K562 (cell line): ENCODE results near the gene SYNGR1. TPM values are rescaled to one million over a fixed set of nuclear protein-coding genes. Genes with fewer than 3 reads are reported as not detected.

Experiments used
- ATAC-seq: fragments of 200-7000 bp; cut with Tn5 transposase; 3 replicates; pipeline ENCODE4 v1.9.1; 2020; ENCODE audit warnings: moderate library complexity
- BruUV-seq: library from RNA; stranded (reverse); fragments of 400-500 nt; replicated peaks from 2 replicates; lab custom pipeline; 2021; lab: Mats Ljungman, UMichigan
- CTCF ChIA-PET: fragments of 300-600 bp; formaldehyde crosslinking; extraction: SDS; loops from one replicate; lab custom pipeline; 2021; ENCODE audit warnings: low intra/inter-chr PET ratio; lab: Yijun Ruan, JAX
- POLR2A ChIA-PET: fragments of 300-600, 350-650 bp; sonication (Branson Sonifier 250); formaldehyde crosslinking; extraction: SDS; loops from one replicate; lab custom pipeline; 2021; ENCODE audit warnings: antibody characterized with exemption, inconsistent platforms; lab: Yijun Ruan, JAX
- DNase-seq, 4 experiments: peaks; one replicate each; pipeline versions ENCODE4 v3.0.0 to v3.0.0-alpha.2; 2011 to 2018; ENCODE audit warnings: low spot score in 3 of 4, mixed read lengths in 3 of 4; ENCODE audit errors: extremely low read depth in 1 of 4
- FAIRE-seq: peaks from 2 replicates; lab custom pipeline; 2011; peaks lifted over from hg19 to GRCh38; lab: Jason Lieb, UNC
- H2AFZ ChIP-seq: 2 replicates; pipeline ENCODE4 v1.6.0; 2011; ENCODE audit warnings: low read depth, low read length, control low read depth, inconsistent platforms
- H3K27ac ChIP-seq: fragments of 200-600 bp; 3 replicates; pipeline ENCODE4 v1.8.0; 2011; ENCODE audit warnings: low read depth, mild to moderate bottlenecking, control low read depth, inconsistent platforms, low read length, moderate library complexity, mixed read lengths; ENCODE audit errors: extremely low read depth
- H3K27me3 ChIP-seq, 2 experiments: fragments of 300-600 bp in 1 of 2; 2 replicates in 1 of 2; 3 replicates in 1 of 2; pipeline versions ENCODE4 v1.6.0 to v1.8.0; 2011; ENCODE audit warnings: inconsistent platforms in 2 of 2, low read length in 2 of 2, mild to moderate bottlenecking in 1 of 2, mixed read lengths in 1 of 2, moderate library complexity in 1 of 2; ENCODE audit not compliant: control insufficient read depth in 2 of 2, insufficient read depth in 2 of 2
- H3K36me3 ChIP-seq: fragments of 300-600 bp; 3 replicates; pipeline ENCODE4 v1.8.0; 2011; ENCODE audit warnings: mild to moderate bottlenecking, low read length, inconsistent platforms; ENCODE audit not compliant: control insufficient read depth, insufficient read depth
- H3K4me1 ChIP-seq, 2 experiments: fragments of 200-600 bp in 1 of 2; replicated peaks in 1 of 2; 2 replicates in 1 of 2; 3 replicates in 1 of 2; pipeline versions ENCODE4 v1.5.1 to v1.8.0; 2011; ENCODE audit warnings: inconsistent platforms in 2 of 2, low read length in 2 of 2, mild to moderate bottlenecking in 1 of 2, mixed read lengths in 1 of 2, moderate library complexity in 1 of 2; ENCODE audit not compliant: control insufficient read depth in 2 of 2, insufficient read depth in 2 of 2
- H3K4me2 ChIP-seq: 2 replicates; pipeline ENCODE4 v1.6.1; 2011; ENCODE audit warnings: low read length, control low read depth, inconsistent platforms, mixed read lengths; ENCODE audit not compliant: insufficient read depth
- H3K4me3 ChIP-seq: fragments of 200-600 bp; sonication (generic), shearing (Covaris generic); 2 replicates; pipeline ENCODE4 v1.5.1; 2016; ENCODE audit warnings: control low read depth, inconsistent platforms
- H3K79me2 ChIP-seq: fragments of 200-600 bp; 3 replicates; pipeline ENCODE4 v1.8.0; 2011; ENCODE audit warnings: low read length, inconsistent platforms; ENCODE audit not compliant: control insufficient read depth, insufficient read depth
- H3K9ac ChIP-seq, 2 experiments: 2 replicates each; pipeline versions ENCODE4 v1.6.0 to v1.6.1; 2011; ENCODE audit warnings: low read depth in 2 of 2, low read length in 2 of 2, control low read depth in 1 of 2, inconsistent platforms in 1 of 2, mild to moderate bottlenecking in 1 of 2, mixed read lengths in 1 of 2; ENCODE audit not compliant: insufficient read depth in 1 of 2
- H3K9me1 ChIP-seq: one replicate; pipeline ENCODE4 v1.6.0; 2011; ENCODE audit warnings: inconsistent platforms, mild to moderate bottlenecking, low read length, moderate library complexity; ENCODE audit not compliant: control insufficient read depth, insufficient read depth
- H3K9me3 ChIP-seq: replicated peaks from 2 replicates; pipeline ENCODE4 v1.5.1; 2011; ENCODE audit warnings: low read depth, low read length, inconsistent platforms; ENCODE audit not compliant: control insufficient read depth, insufficient read depth
- H4K20me1 ChIP-seq: replicated peaks from 2 replicates; pipeline ENCODE4 v1.6.1; 2011; ENCODE audit warnings: low read length, inconsistent platforms, mixed read lengths; ENCODE audit not compliant: control insufficient read depth, insufficient read depth
- BACH1 ChIP-seq: fragments of 200-800 bp; sonication (Bioruptor generic); IDR thresholded peaks from 2 replicates; pipeline ENCODE4 v1.6.1; 2016; ENCODE audit warnings: missing genetic modification characterization, missing compliant biosample characterization
- BHLHE40 ChIP-seq: IDR thresholded peaks from 2 replicates; pipeline ENCODE4 v1.6.1; 2011; ENCODE audit warnings: low read length, improper control_type of control experiment
- BRD9 ChIP-seq: fragments of 450-650 bp; IDR thresholded peaks from 2 replicates; pipeline ENCODE4 v1.6.1; 2018; ENCODE audit warnings: low read depth; ENCODE audit not compliant: partially characterized antibody
- CCNT2 ChIP-seq: IDR thresholded peaks from 2 replicates; pipeline ENCODE4 v1.6.1; 2011; ENCODE audit warnings: borderline replicate concordance, low read depth, mild to moderate bottlenecking, moderate library complexity, mixed read lengths, low read length; ENCODE audit not compliant: insufficient read length; ENCODE audit errors: extremely low read depth
- DACH1 ChIP-seq: fragments of 450-650 bp; IDR thresholded peaks from 2 replicates; pipeline ENCODE4 v1.6.1; 2018; ENCODE audit not compliant: partially characterized antibody
- DNMT1 ChIP-seq: fragments of 450-650 bp; IDR thresholded peaks from 2 replicates; pipeline ENCODE4 v1.6.1; 2016; ENCODE audit warnings: antibody characterized with exemption, mild to moderate bottlenecking
- FUS ChIP-seq: fragments of 200-400 bp; formaldehyde crosslinking; optimal IDR thresholded peaks from 2 replicates; pipeline ENCODE3; 2017; ENCODE audit warnings: low read depth, low read length
- GTF2F1 ChIP-seq: IDR thresholded peaks from 2 replicates; pipeline ENCODE4 v1.6.1; 2011; ENCODE audit warnings: low read depth, low read length, improper control_type of control experiment
- HMBOX1 ChIP-seq: sonication (generic); IDR thresholded peaks from 2 replicates; pipeline ENCODE4 v1.6.1; 2016
- IFI16 ChIP-seq: fragments of 250-450 bp; sonication (Bioruptor Pico); IDR thresholded peaks from 2 replicates; pipeline ENCODE4 v2.1.2; 2022; ENCODE audit warnings: mild to moderate bottlenecking, inconsistent platforms
- KDM2B ChIP-seq: fragments of 250-450 bp; sonication (Bioruptor Pico); IDR thresholded peaks from 2 replicates; pipeline ENCODE4 v1.8.0; 2021; ENCODE audit warnings: mild to moderate bottlenecking, moderate library complexity
- KDM5B ChIP-seq: fragments of 200-600 bp; sonication (generic); IDR thresholded peaks from 2 replicates; pipeline ENCODE4 v1.6.1; 2012; ENCODE audit warnings: low read depth, mild to moderate bottlenecking, moderate library complexity, low read length, control low read depth, inconsistent platforms; ENCODE audit not compliant: insufficient replicate concordance
- MXI1 ChIP-seq: IDR thresholded peaks from 2 replicates; pipeline ENCODE4 v1.6.1; 2011; ENCODE audit warnings: low read depth, mild to moderate bottlenecking, improper control_type of control experiment, low read length
- NR2F6 ChIP-seq: fragments of 450-650 bp; formaldehyde crosslinking; IDR thresholded peaks from 2 replicates; pipeline ENCODE4 v1.4.0; 2020; ENCODE audit warnings: mild to moderate bottlenecking
- PTRF ChIP-seq: fragments of 450-650 bp; IDR thresholded peaks from 2 replicates; pipeline ENCODE4 v1.6.1; 2016; ENCODE audit warnings: mild to moderate bottlenecking, missing genetic modification characterization, missing compliant biosample characterization
- PTTG1 ChIP-seq: fragments of 450-650 bp; IDR thresholded peaks from 2 replicates; pipeline ENCODE4 v1.6.1; 2016; ENCODE audit warnings: low read depth, mild to moderate bottlenecking, missing genetic modification characterization, missing compliant biosample characterization
- SIRT6 ChIP-seq: IDR thresholded peaks from one replicate; pipeline ENCODE4 v1.6.1; 2012; ENCODE audit warnings: low read depth, mild to moderate bottlenecking, control low read depth, inconsistent platforms, low read length, moderate library complexity
- SRSF1 ChIP-seq: fragments of 200-400 bp; formaldehyde crosslinking; IDR thresholded peaks from 2 replicates; pipeline ENCODE4 v1.6.1; 2017; ENCODE audit warnings: mild to moderate bottlenecking, low read depth, low read length, moderate library complexity
- TRIM24 ChIP-seq, 2 experiments: fragments of 450-650 bp; IDR thresholded peaks; 2 replicates each; pipeline ENCODE4 v1.6.1; 2016
- WGBS: fragments of 100-300 bp; shearing (Covaris generic); methylation state at CpG from one replicate; pipeline ENCODE4 v1.1.6; 2016; ENCODE audit warnings: low coverage, mixed read lengths; ENCODE audit not compliant: insufficient coverage; ENCODE audit errors: missing lambda C conversion rate; 5-methylcytosine and 5-hydroxymethylcytosine counted together
- in situ Hi-C: fragments of 300-500 bp; cut with MboI; formaldehyde crosslinking; loops from 4 replicates; pipeline ENCODE4 v1.15.0; 2018; ENCODE audit warnings: inconsistent platforms, mixed read lengths
- intact Hi-C: fragments of 100-400 bp; cut with micrococcal nuclease; formaldehyde crosslinking; loops from 2 replicates; pipeline ENCODE4 v1.14.2; 2022
- polyA plus RNA-seq, 8 experiments: library from polyadenylated mRNA; depleted of rRNA in 4 of 8; stranded (reverse) in 5 of 8; unstranded in 3 of 8; fragments of >200 nt; fragmentation: Nextera tagmentation in 2 of 8; fragmentation: Illumina TruSeq in 1 of 8; extraction: Ambion mirVana in 2 of 8; extraction: Trizol in 1 of 8; gene quantifications; 2 replicates each; pipeline versions ENCODE4 v1.2.1 to v1.2.3, GENCODE V29; 2011 to 2014; ENCODE audit warnings: inconsistent platforms in 1 of 8, missing spikeins in 1 of 8
- total RNA-seq, 7 experiments: library from RNA; depleted of rRNA in 6 of 7; stranded (reverse); fragments of >200 nt in 6 of 7; fragmentation: Illumina TruSeq in 2 of 7; extraction: Trizol in 2 of 7; gene quantifications; 2 replicates each; pipeline versions ENCODE4 v1.2.1 to v1.2.3, GENCODE V29; 2011 to 2021; ENCODE audit warnings: low replicate concordance in 1 of 7

The SYNGR1 gene
- total and polyA plus RNA-seq, 9 of the 15 experiments (the other 6 are each of a cell fraction or from before 2014, with no cell fraction given), result 1.8 to 15.9 (median 5.5) TPM

DNA sequence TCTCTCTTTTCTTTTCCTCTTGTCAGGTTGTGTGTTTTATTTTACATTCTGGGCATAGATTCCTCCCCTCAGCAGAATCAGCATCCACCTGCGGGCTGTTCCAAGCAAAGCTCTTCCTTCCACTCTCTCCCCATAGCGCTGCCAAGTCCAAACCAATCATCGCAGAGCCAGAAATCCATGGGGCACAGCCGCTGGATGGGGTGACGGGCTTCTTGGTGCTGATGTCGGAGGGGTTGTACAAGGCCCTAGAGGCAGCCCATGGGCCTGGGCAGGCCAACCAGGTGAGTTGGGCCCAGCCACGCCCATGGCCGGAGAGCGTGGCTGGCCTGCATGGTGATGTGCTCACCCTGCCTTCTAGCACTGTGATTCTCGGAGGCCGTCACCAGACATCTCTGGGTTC lies 71.9 kb downstream of the SYNGR1 start:
- Histone ChIP-seq H3K9me1 (no peaks in the 10 kb centered on the region), H3K9ac (no peak overlapping the region; a peak in 1 of 4 replicates), H3K4me2 (no peak overlapping the region), H3K4me1 (peaks cover 3 to 5% of the 10 kb centered on the region in 2 experiments; a peak in 4 of 5 replicates), H3K36me3 (peaks cover 68% of the 10 kb centered on the region), H3K27ac (no peak overlapping the region), H4K20me1 (no peaks in the 10 kb centered on the region), H2AFZ (no peak overlapping the region), H3K9me3 (no peaks in the 10 kb centered on the region), H3K79me2 (no peaks in the 10 kb centered on the region), H3K27me3 (no peaks in the 10 kb centered on the region), H3K4me3 (no peak overlapping the region)
- POLR2A ChIA-PET, result no interaction called here
- in situ Hi-C loops (no loop called here), intact Hi-C loops (no loop called here)
- WGBS, result 93% methylated on average over 6 of the region's 11 CpGs
- FAIRE-seq (no peak), ATAC-seq (no peak), DNase-seq (no peak)
- CTCF ChIA-PET, result no interaction called here
- no TSS peak for BruUV-seq
- no peak for TF ChIP-seq KDM5B
- TF ChIP-seq KDM2B (CRISPR knock-in tag), result no peak
- no peak for TF ChIP-seq IFI16 (CRISPR knock-in tag)
- no peak for TF ChIP-seq FUS
- no peak for TF ChIP-seq MXI1
- TF ChIP-seq SIRT6, result no peak
- TF ChIP-seq PTRF (tag), result no peak
- no peak for TF ChIP-seq HMBOX1
- TF ChIP-seq BHLHE40, result no peak
- TF ChIP-seq DACH1, result no peak
- no peak for TF ChIP-seq BACH1
- TF ChIP-seq NR2F6, result no peak
- TF ChIP-seq BRD9, result no peak
- TF ChIP-seq GTF2F1, result no peak
- no peak for TF ChIP-seq TRIM24 (IDR thresholded peaks at IDR 0.05)
- TF ChIP-seq DNMT1, result no peak
- no peak for TF ChIP-seq SRSF1
- no peak for TF ChIP-seq CCNT2
- TF ChIP-seq PTTG1 (tag), result no peak
